Natural killer cell (primary cell): ENCODE data around the gene SPRN. TPM values are rescaled to one million over a fixed set of nuclear protein-coding genes. Genes with fewer than 3 reads are reported as not detected.

ENCODE experiments used
- ATAC-seq, 3 donors: fragments of 150-1000 bp in 2 of 3; fragments of 200-7000 bp in 1 of 3; cut with Tn5 transposase; 1 replicate in 1 of 3; 2 replicates in 2 of 3; pipeline ENCODE4 v1.10.0; 2021; ENCODE audit warnings: mild to moderate bottlenecking in 2 of 3, moderate library complexity in 2 of 3
- DNase-seq, 2 donors: peaks; one replicate each; pipeline versions ENCODE4 v3.0.0 to v3.0.0-alpha.2; 2013 to 2021; ENCODE audit warnings: mixed read lengths in 1 of 2
- H3K27ac ChIP-seq: one replicate; pipeline ENCODE4 v1.5.1; 2013; ENCODE audit warnings: mild to moderate bottlenecking, low read length
- H3K27me3 ChIP-seq: one replicate; pipeline ENCODE4 v1.6.1; 2013; ENCODE audit warnings: low read length; ENCODE audit not compliant: control insufficient read depth, insufficient read depth
- H3K36me3 ChIP-seq: one replicate; pipeline ENCODE4 v1.6.1; 2013; ENCODE audit warnings: low read length; ENCODE audit not compliant: control insufficient read depth, insufficient read depth
- H3K4me1 ChIP-seq: one replicate; pipeline ENCODE4 v1.6.1; 2013; ENCODE audit warnings: low read length; ENCODE audit not compliant: control insufficient read depth, insufficient read depth
- H3K4me3 ChIP-seq: one replicate; pipeline ENCODE4 v1.5.1; 2013; ENCODE audit warnings: low read length
- H3K9me3 ChIP-seq: one replicate; pipeline ENCODE4 v1.6.1; 2013; ENCODE audit warnings: low read length; ENCODE audit not compliant: control insufficient read depth, insufficient read depth
- H3K27ac Mint-ChIP-seq, 2 donors: one replicate each; pipeline ENCODE4 v1.8.0; 2022; ENCODE audit warnings: mild to moderate bottlenecking in 2 of 2, mixed read lengths in 2 of 2, moderate library complexity in 1 of 2
- H3K27me3 Mint-ChIP-seq, 2 donors: one replicate each; pipeline ENCODE4 v1.8.0; 2022; ENCODE audit warnings: low read depth in 2 of 2, mixed read lengths in 2 of 2
- H3K36me3 Mint-ChIP-seq: one replicate; pipeline ENCODE4 v1.8.0; 2022; ENCODE audit warnings: mixed read lengths
- H3K4me1 Mint-ChIP-seq, 2 donors: one replicate each; pipeline ENCODE4 v1.8.0; 2022; ENCODE audit warnings: mixed read lengths in 2 of 2
- H3K4me3 Mint-ChIP-seq: one replicate; pipeline ENCODE4 v1.8.0; 2022; ENCODE audit warnings: mild to moderate bottlenecking, moderate library complexity, mixed read lengths
- H3K9me3 Mint-ChIP-seq, 2 donors: one replicate each; pipeline ENCODE4 v1.8.0; 2022; ENCODE audit warnings: mixed read lengths in 2 of 2
- WGBS: methylation state at CpG from one replicate; pipeline ENCODE4 v1.1.7; 2013; ENCODE audit warnings: missing lambda C conversion rate; ENCODE audit not compliant: insufficient coverage; 5-methylcytosine and 5-hydroxymethylcytosine counted together
- intact Hi-C: fragments of 100-400 bp; cut with micrococcal nuclease; formaldehyde crosslinking; loops from one replicate; pipeline ENCODE4 v1.14.2; 2022
- total RNA-seq, 4 donors: library from RNA; stranded (reverse); fragments of 120-200 nt in 1 of 4; gene quantifications; one replicate each; pipeline versions ENCODE4 v1.2.3 to v1.2.4, GENCODE V29; 2013 to 2022
- TF ChIP-seq, protein P1 (sequence below): fragments of 200-600 bp; IDR thresholded peaks from one replicate; pipeline ENCODE4 v1.8.0; 2022; ENCODE audit warnings: antibody characterized with exemption

Gene SPRN
- total RNA-seq, 3 donors from 2014 or later (not counting 1 experiment from before 2014, with no cell fraction given) = not detected

DNA sequence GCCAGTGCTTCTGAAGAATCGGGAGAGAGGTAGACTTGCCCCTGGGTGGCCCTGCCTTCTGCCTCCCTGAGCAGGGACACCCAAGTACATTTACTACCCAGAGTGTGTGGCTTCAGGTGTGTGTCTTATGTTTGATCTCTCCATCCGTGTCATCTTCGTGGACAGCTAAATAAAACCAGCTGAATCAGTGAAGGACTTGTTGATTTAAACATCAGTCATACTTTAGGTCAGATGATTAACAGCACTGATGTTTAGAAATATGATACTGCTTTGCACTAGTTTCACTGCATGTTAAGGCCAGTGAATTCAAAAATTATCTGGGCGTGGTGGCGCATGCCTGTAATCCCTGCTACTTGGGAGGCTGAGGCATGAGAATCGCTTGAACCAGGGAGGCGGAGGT lies 26.5 kb downstream of the SPRN start:
- intact Hi-C loops = no loop called here
- no peaks in the 10 kb centered on the region for H3K27me3 ChIP-seq
- no peaks in the 10 kb centered on the region for H3K27me3 Mint-ChIP-seq

DNA sequence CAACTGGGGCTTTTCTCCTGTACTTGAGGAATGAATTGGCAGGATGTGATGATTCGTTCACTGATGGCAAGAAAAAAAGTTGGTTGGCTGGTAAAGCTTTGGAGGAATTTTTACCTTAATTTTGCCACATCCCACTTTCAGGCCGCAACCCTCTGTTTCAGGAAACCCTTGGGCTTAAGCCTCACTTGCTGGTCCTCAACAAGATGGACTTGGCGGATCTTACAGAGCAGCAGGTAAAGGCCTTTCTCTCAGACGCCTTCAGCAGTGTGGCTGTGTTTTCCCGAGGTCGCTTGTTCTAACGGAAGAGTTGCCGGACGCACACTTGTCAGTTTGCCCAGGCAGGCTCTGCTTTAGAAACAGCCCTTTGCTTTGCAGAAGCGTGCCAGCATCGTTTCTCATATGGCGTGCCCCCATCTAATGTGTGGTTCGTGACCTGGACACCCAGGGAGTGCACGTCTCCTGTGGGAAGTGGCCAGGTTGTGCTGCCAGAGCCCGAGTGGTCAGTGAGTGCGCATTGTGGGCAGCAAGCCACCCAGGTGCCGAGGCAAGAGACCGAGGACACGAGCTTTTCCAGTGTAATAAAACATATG lies 28.3 kb downstream of the SPRN start:
- Histone ChIP-seq H3K4me1 (peaks cover 50% of the 10 kb centered on the region), H3K36me3 (peaks cover 16% of the 10 kb centered on the region), H3K9me3 (no peaks in the 10 kb centered on the region), H3K27ac (no peak overlapping the region), H3K4me3 (no peak overlapping the region), H3K27me3 (no peaks in the 10 kb centered on the region)
- Mint-ChIP-seq H3K36me3 (no peaks in the 10 kb centered on the region), H3K4me3 (peak overlapping the region; percentile 94), H3K4me1 (peaks cover 36 to 38% of the 10 kb centered on the region in 2 donors), H3K27ac (peak overlapping the region in 1 of 2 donors; percentile 87), H3K9me3 (no peaks in the 10 kb centered on the region), H3K27me3 (no peaks in the 10 kb centered on the region)
- 96% methylated on average over 16 of the region's 19 CpGs for WGBS
- ATAC-seq (no peak), DNase-seq (no peak)
- TF ChIP-seq, protein P1, sequence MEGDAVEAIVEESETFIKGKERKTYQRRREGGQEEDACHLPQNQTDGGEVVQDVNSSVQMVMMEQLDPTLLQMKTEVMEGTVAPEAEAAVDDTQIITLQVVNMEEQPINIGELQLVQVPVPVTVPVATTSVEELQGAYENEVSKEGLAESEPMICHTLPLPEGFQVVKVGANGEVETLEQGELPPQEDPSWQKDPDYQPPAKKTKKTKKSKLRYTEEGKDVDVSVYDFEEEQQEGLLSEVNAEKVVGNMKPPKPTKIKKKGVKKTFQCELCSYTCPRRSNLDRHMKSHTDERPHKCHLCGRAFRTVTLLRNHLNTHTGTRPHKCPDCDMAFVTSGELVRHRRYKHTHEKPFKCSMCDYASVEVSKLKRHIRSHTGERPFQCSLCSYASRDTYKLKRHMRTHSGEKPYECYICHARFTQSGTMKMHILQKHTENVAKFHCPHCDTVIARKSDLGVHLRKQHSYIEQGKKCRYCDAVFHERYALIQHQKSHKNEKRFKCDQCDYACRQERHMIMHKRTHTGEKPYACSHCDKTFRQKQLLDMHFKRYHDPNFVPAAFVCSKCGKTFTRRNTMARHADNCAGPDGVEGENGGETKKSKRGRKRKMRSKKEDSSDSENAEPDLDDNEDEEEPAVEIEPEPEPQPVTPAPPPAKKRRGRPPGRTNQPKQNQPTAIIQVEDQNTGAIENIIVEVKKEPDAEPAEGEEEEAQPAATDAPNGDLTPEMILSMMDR = no peak
- intact Hi-C loops = no loop called here

More for the DNA sequence above, 26.5 kb downstream of the SPRN start:
- peaks cover 33 to 42% of the 10 kb centered on the region in 2 donors for H3K4me1 Mint-ChIP-seq
- peak overlapping the region in 1 of 2 donors; percentile 66 for H3K27ac Mint-ChIP-seq
- Histone ChIP-seq H3K36me3 (peaks cover 23% of the 10 kb centered on the region), H3K27ac (no peak overlapping the region), H3K4me3 (no peak overlapping the region), H3K4me1 (peaks cover 42% of the 10 kb centered on the region), H3K9me3 (no peaks in the 10 kb centered on the region)
- no peaks in the 10 kb centered on the region for H3K9me3 Mint-ChIP-seq
- 99% methylated on average over 7 of the region's 7 CpGs for whole genome bisulfite sequencing
- TF ChIP-seq, protein P1 = no peak
- ATAC-seq (no peak), DNase-seq (no peak)
- no peak overlapping the region for H3K4me3 Mint-ChIP-seq
- H3K36me3 Mint-ChIP-seq = no peaks in the 10 kb centered on the region

DNA sequence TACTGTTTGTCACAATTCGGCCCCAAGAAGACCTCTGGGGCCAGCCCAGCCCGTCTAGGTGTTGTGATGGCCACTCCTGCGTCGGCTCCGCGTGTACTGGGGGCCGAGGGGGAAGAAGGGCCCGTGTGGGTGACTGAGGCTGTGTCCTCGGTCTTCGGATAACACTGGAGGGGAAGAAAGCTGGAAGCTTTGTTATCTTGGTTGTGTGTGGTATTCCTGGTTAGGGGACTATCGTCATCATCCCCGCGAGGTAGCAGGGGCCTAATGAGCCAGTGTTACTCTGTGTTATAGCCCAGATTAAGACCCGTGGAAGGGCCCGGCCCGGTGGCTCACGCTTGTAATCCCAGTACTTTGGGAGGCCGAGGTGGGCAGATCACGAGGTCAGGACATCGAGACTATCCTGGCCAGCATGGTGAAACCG lies 29.6 kb downstream of the SPRN start:
- ATAC-seq = no peak
- peaks cover 41 to 44% of the 10 kb centered on the region in 2 donors for H3K4me1 Mint-ChIP-seq
- peak overlapping the region; percentile 87 to 90 for H3K27ac Mint-ChIP-seq
- WGBS = 47% methylated on average over 21 of the region's 21 CpGs
- Histone ChIP-seq H3K4me1 (peaks cover 51% of the 10 kb centered on the region), H3K27ac (peak overlapping the region; percentile 49), H3K27me3 (no peaks in the 10 kb centered on the region), H3K4me3 (peak overlapping the region; percentile 54), H3K36me3 (peaks cover 15% of the 10 kb centered on the region), H3K9me3 (no peaks in the 10 kb centered on the region)
- DNase-seq = no peak
- no peaks in the 10 kb centered on the region for H3K27me3 Mint-ChIP-seq
- peak overlapping the region; percentile 94 for H3K4me3 Mint-ChIP-seq
- TF ChIP-seq, protein P1 = no peak
- intact Hi-C loops = loop anchor here (1.0 to 5.0 kb wide), 2 partner anchors 37 to 118 kb away; partner anchors contain the start of genes ADAM8 and FUOM
- no peaks in the 10 kb centered on the region for H3K9me3 Mint-ChIP-seq
- no peaks in the 10 kb centered on the region for H3K36me3 Mint-ChIP-seq
